Prostate gland (tissue), 2 donors: ENCODE measurements around the gene DIPK1B. TPM values are rescaled to one million over a fixed set of nuclear protein-coding genes. Genes with fewer than 3 reads are reported as not detected.
A peak's percentile ranks its signal among the peaks of the same experiment; 100 is the strongest.

Experiments used
- DNase-seq: peaks from one replicate; pipeline ENCODE4 v3.0.0-alpha.2; 2019; ENCODE audit warnings: low spot score
- H3K27ac ChIP-seq, 2 donors: fragments of 200-600 bp; sonication (generic); 2 replicates each; pipeline ENCODE4 v1.5.1; 2017 to 2019
- H3K27me3 ChIP-seq: fragments of 200-600 bp; sonication (generic); replicated peaks from 2 replicates; pipeline ENCODE4 v1.5.1; 2019; ENCODE audit not compliant: insufficient read depth
- H3K36me3 ChIP-seq, 2 donors: fragments of 200-600 bp; sonication (generic); 1 replicate in 1 of 2; 2 replicates in 1 of 2; pipeline versions ENCODE4 v1.5.1 to v1.8.1; 2017 to 2019
- H3K4me1 ChIP-seq: fragments of 200-600 bp; sonication (generic); replicated peaks from 2 replicates; pipeline ENCODE4 v1.5.1; 2019
- H3K4me3 ChIP-seq, 2 donors: fragments of 200-600 bp; sonication (generic); 2 replicates each; pipeline ENCODE4 v1.5.1; 2017 to 2019
- H3K9me3 ChIP-seq: fragments of 200-600 bp; sonication (generic); 2 replicates; pipeline ENCODE4 v1.5.1; 2017
- CTCF ChIP-seq, 4 experiments: fragments of 200-600 bp in 2 of 4; fragments of 450-650 bp in 2 of 4; sonication (generic) in 2 of 4; IDR thresholded peaks; 1 replicate in 3 of 4; 2 replicates in 1 of 4; pipeline ENCODE4 v1.5.1; 2016 to 2019; ENCODE audit warnings: antibody characterized with exemption in 4 of 4, mild to moderate bottlenecking in 2 of 4, moderate library complexity in 2 of 4
- POLR2A ChIP-seq: fragments of 450-650 bp; IDR thresholded peaks from one replicate; pipeline ENCODE4 v1.6.1; 2016; ENCODE audit warnings: antibody characterized with exemption, mild to moderate bottlenecking
- POLR2AphosphoS5 ChIP-seq: sonication (generic); formaldehyde crosslinking; IDR thresholded peaks from one replicate; pipeline ENCODE4 v1.6.1; 2017; ENCODE audit warnings: antibody characterized with exemption
- WGBS: methylation state at CpG from one replicate; pipeline ENCODE4 v1.1.5; 2018; 5-methylcytosine and 5-hydroxymethylcytosine counted together
- intact Hi-C: fragments of 100-400 bp; cut with DNase I; formaldehyde crosslinking; loops from one replicate; pipeline ENCODE4 v1.14.2; 2022
- total RNA-seq, 2 donors: library from RNA; depleted of rRNA; stranded (reverse); fragments of >200 nt; gene quantifications; one replicate each; pipeline ENCODE4 v1.1.0, GENCODE V29; 2016

Gene DIPK1B
- total RNA-seq, 2 donors from 2014 or later, result 18.9 to 27.8 TPM

GRCh38 chr9:136726631-136727191, 14.3 kb downstream of the DIPK1B start:
- peaks cover 14% of the 10 kb centered on the region for H3K4me1 ChIP-seq
- no peaks in the 10 kb centered on the region for H3K27me3 ChIP-seq
- no peaks in the 10 kb centered on the region for H3K9me3 ChIP-seq
- H3K27ac ChIP-seq, result peak overlapping the region in 1 of 2 donors; percentile 67
- intact Hi-C loops, result loop anchor here (10.0 kb wide), 1 partner anchor 118 kb away; the partner anchor contains the start of genes AJM1 and PHPT1
- peaks cover 0 to 5% of the 10 kb centered on the region in 2 donors for H3K36me3 ChIP-seq
- TF ChIP-seq CTCF (IDR thresholded peaks at IDR 0.05) (peak in 3 of 4 experiments; percentile 22 to 56 (median 44)), POLR2AphosphoS5 (peak; percentile 5), POLR2A (no peak)
- 17% methylated on average over 18 of the region's 18 CpGs for WGBS
- DNase-seq, result no peak
- peak overlapping the region; percentile 78 to 84 for H3K4me3 ChIP-seq

- peak; percentile 83 for DNase-seq
- Histone ChIP-seq H3K27me3 (no peaks in the 10 kb centered on the region), H3K9me3 (no peaks in the 10 kb centered on the region), H3K4me1 (peaks cover 14% of the 10 kb centered on the region), H3K27ac (peak overlapping the region; percentile 62 to 78), H3K4me3 (peak overlapping the region; percentile 78 to 84), H3K36me3 (peaks cover 0 to 4% of the 10 kb centered on the region in 2 donors)
- intact Hi-C loops, result loop anchor here (10.0 kb wide), 1 partner anchor 117 kb away; the partner anchor contains the start of genes AJM1 and PHPT1
- WGBS, result under 1% methylated on average over 58 of the region's 66 CpGs
- TF ChIP-seq CTCF (IDR thresholded peaks at IDR 0.05) (peak; percentile 94 to 100 (median 98)), POLR2A (peak; percentile 94), POLR2AphosphoS5 (peak; percentile 96)
Measured at GRCh38 chr9:136728080-136728547, 15.7 kb downstream of the DIPK1B start.

GRCh38 chr9:136728548-136729123, 16.3 kb downstream of the DIPK1B start:
- Histone ChIP-seq H3K27me3 (no peaks in the 10 kb centered on the region), H3K9me3 (no peaks in the 10 kb centered on the region), H3K27ac (peak overlapping the region; percentile 32 to 78), H3K36me3 (no peaks in the 10 kb centered on the region), H3K4me3 (peak overlapping the region; percentile 78 to 84), H3K4me1 (peaks cover 14% of the 10 kb centered on the region)
- intact Hi-C loops, result loop anchor here (10.0 kb wide), 1 partner anchor 116 kb away; the partner anchor contains the start of genes AJM1 and PHPT1
- DNase-seq, result no peak
- TF ChIP-seq POLR2AphosphoS5 (no peak), CTCF (IDR thresholded peaks at IDR 0.05) (no peak), POLR2A (no peak)
- WGBS, result 6% methylated on average over 44 of the region's 53 CpGs

GRCh38 chr9:136729144-136729543, 16.8 kb downstream of the DIPK1B start:
- Histone ChIP-seq H3K36me3 (no peaks in the 10 kb centered on the region), H3K9me3 (no peaks in the 10 kb centered on the region), H3K4me3 (peak overlapping the region in 1 of 2 donors; percentile 84), H3K27me3 (no peaks in the 10 kb centered on the region), H3K4me1 (peaks cover 14% of the 10 kb centered on the region), H3K27ac (no peak overlapping the region)
- DNase-seq, result no peak
- 85% methylated on average over 7 of the region's 7 CpGs for WGBS
- intact Hi-C loops, result loop anchor here (10.0 kb wide), 1 partner anchor 116 kb away; the partner anchor contains the start of genes AJM1 and PHPT1
- TF ChIP-seq CTCF (IDR thresholded peaks at IDR 0.05) (no peak), POLR2A (no peak), POLR2AphosphoS5 (no peak)
